ENCODE measurements around the gene RPLP2. TPM values are rescaled to one million over a fixed set of nuclear protein-coding genes. Genes with fewer than 3 reads are reported as not detected.

RPLP2 gene
- total RNA-seq, 1 experiment from 2014 or later: 1,205 TPM

DNA sequence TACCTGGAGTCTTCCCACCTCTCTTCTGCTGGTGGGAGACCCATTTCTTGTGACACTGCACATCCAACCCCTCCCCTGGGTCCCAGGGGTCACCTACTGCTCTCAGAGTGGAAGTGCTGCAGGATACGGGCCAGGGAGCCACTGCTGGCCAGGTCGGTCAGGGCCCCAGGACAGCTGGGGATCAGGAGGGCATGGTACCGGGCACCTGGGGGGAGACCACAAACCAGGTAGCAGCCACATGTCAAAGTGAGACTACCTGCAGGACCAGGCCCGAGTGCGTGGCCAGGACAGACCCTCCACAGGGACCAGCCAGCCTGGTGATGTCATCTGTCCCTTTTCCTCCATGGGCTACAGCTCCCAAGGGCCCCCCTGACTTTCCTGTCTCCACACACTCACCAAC is 36.3 kb upstream of the RPLP2 start:
- no peak for DNase-seq (ENCODE audit: extremely low read depth, low read depth)

DNA sequence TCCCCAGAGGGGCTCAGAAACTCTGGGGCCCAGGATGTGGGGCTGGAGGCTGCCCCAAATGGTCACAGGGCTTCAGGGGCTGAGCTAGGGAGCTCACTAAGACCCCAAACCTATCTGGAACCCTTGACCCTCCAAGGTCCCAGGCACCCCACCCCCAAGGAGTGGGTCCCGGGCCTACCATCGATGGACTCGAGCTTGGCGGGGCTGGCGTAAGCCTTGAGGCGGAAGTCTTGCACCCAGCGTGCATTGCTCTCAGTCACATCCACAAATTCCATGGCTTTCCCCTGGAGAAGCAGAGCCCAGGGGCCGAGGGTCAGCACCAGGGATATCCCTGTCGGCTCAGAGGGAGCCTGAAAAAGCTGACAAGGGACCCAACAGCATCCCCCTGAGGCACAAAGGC is 35.9 kb upstream of the RPLP2 start:
- DNase-seq (ENCODE audit: extremely low read depth, low read depth): no peak

DNA sequence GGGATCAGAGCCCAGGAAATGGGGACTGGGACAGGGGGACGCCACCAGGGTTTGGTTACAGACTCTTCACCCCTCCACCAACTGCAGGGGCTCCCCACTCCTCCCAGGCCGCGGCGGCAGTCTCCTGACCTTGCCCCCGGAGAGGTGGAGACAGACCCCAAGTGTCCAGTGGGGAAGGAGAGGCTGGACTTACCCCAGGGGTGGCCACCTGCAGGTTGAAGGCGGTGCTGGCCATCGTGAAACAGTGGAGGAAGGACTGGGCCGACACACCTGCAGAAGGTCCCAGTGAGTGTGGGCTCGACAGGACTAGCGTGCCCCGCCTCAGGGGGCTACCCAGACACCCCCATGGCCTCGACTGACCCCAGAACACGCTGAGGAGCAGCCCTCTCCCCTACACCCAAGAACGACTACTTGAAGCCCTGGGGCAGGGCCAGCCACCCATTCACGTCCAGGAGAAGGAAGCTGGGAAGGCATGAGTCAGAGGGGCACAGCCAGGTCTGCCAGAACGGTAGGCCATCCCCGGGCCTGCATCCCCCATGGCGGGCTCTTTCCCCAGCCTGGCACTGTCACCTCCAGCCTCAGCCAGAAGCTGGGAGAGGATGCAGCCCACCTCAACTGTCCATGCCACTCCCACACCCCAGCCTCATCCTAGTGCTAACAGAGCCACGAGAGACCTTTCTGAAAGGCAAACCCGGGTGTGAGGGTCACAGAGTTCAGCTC is 34.7 kb upstream of the RPLP2 start:
- DNase-seq (ENCODE audit: extremely low read depth, low read depth): no peak

DNA sequence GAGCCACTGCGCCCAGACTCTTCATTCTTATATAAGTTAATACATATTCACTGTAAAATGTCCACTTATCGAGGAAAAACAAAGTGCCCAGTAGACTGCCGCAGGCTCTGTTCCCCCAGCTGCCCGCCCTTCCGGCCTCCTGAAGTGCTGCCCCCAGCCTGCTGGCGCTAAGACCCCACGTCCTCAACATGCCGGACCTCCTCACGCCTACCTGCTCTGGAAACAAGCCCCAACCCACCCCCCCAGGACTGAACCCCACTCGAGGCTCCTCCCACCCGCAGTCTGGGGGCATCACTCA is 33.6 kb upstream of the RPLP2 start:
- DNase-seq (ENCODE audit: extremely low read depth, low read depth): no peak

DNA sequence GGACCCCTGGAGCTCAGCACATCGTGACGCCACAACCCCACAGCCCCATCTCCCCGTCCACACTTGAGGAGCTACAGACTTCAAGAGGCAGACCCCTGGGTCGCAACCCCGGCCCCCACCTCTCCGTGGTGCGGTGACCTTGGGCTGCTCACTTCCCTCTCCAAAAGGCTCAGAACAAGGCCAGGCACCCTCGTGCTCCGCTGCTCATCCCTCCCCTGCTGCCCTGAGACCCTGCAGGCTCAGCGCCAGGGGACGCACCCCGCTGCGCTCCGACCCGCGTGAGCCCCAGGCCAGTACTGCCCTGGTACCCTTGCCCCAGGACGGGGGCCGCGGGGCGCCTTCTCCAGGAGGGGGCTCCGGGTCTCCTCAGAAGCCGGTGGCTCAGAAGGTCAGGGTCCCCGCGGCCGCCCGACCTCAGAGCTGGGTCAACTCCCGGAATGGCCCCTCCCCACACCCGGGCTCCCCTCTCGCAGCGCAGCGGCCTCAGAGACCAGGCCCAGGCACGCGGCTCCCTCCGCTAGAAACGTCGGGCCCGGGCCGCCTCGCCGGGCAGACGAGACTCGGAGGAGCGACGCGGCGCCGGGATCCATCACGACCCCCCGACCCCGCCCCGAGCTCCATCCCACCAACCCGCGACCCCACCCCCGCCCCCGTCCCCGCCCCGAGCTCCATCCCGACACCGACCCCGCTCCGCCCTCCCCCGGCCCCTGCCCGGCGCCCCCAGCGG is 33.0 kb upstream of the RPLP2 start:
- no peak for DNase-seq (ENCODE audit: extremely low read depth, low read depth)

DNA sequence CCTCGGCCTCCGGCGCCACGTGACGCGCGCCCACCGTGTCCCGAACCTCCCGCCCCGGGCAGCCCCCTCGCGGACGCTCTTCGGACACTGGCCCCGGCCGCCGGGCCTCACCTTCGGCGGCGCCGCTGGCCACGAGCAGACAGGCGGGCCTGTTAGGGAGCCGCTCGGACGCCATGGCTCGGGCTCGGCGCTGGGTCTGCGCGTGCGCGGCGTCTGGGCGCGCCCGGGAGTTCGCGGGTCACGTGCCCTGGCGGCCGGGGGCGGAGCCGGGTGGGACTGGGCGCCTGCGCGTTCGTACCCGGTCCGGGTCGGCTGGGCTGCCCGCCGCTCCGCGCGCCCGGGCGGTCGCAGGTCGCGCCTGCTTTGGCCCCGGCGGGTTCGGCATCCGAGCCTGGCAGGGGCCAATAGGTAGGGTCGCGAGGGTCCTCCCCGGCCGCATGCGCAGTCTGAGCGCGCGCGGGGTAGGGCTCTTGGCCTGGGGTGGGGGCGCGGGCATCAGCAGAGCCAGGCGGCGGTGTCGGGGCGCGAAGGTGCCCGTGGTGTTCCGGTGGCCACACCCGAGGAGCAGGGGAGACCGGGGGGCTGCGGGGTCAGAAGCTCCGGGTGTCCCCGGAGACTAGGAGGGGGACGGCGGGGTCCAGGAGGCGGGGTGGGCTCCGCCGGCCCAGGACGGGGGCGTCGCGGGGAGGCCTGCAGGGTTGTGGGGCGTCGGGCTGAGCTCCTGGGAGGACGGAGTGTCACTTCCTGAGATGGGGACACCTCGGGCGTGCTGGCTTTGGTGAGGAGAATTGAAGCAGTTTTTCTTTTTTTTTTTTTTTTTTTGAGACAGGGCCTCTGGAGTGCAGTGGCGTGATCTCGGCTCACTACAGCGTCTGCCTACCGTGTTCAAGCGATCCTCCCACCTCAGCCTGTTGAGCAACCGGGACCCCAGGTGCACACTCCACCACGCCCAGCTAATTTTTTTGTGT is 32.2 kb upstream of the RPLP2 start, which contains the start of gene GATD1:
Gene GATD1 (minus strand): TSS at position 200 of the 968 bp plus-strand sequence. CDS start 25 bp downstream, at position 175.
- DNase-seq (ENCODE audit: extremely low read depth, low read depth): peak; percentile 69

DNA sequence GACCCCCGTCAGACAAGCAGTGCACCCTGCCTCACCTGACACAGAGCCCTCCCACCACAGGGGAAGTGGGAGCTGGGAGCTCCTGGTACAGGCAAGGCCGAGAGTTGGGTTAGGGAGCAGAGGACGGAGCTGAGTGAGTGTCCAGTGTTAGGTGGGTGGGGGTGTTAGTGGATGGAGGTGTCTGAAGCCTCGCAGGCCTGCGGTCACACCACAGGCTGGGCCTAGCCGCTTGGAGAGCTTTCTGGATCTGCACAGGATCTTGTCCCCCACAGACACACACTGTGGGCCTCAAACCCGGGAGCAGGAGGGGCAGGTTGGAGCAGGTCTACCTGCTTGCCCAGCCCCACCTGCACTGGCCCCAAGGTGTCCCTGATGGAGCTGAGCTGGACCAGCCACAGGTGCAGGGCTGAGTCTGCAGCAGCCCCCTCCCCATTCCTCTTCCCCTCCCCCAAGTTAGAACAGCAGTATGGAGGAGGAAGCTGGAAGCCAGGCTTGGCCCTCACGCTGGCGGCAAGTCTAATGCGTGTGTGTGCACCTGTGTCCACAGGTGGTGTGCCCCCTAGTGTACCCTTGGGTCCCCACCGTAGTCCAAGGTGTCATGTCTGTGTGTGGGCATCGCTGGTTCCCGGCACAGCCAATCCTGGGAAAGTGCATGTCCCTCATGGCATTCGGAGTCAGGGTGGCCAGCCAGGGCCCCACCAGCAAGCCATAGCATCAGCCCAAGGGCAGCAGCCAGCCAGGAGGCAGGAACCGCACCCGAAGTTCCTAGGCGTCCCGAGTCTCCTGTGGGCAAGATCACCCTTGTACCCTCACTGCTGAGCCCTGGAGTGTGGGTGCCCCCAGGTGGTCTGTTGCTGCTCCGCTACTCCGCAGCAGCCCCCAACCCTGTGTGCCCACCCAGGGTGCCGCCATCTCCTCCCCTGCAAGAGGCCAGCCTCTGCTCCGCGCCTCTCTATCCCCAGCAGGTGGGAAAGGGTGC is 30.5 kb upstream of the RPLP2 start:
- DNase-seq (ENCODE audit: extremely low read depth, low read depth): no peak

DNA sequence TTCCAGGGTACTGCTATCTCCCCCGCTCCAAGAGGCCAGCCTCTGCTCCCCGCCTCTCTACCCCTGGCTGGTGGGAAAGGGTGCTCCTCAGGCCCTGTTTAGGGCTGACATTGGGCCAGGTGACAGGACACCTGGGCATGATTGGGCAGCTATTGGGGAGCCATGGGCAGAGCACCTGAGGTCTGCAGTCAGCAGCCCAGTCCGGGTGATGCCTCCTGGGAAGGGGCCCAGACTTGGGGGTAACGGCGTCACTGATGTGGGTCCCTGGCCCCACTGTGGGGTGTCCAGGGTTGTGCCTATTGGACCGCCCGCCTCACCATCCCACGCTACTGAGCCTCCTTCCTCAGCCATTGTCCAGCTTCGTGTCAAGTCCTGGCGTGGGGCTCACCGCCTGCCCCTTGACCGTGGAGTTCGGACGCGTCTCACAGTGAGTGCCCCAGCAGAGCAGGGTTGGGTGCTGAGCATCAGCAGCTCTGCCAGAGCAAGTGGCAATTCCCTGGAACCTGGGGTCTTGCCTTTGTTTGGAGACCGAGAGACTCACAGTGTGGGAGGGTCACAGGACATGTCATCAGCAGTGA is 29.7 kb upstream of the RPLP2 start:
- no peak for DNase-seq (ENCODE audit: extremely low read depth, low read depth)

DNA sequence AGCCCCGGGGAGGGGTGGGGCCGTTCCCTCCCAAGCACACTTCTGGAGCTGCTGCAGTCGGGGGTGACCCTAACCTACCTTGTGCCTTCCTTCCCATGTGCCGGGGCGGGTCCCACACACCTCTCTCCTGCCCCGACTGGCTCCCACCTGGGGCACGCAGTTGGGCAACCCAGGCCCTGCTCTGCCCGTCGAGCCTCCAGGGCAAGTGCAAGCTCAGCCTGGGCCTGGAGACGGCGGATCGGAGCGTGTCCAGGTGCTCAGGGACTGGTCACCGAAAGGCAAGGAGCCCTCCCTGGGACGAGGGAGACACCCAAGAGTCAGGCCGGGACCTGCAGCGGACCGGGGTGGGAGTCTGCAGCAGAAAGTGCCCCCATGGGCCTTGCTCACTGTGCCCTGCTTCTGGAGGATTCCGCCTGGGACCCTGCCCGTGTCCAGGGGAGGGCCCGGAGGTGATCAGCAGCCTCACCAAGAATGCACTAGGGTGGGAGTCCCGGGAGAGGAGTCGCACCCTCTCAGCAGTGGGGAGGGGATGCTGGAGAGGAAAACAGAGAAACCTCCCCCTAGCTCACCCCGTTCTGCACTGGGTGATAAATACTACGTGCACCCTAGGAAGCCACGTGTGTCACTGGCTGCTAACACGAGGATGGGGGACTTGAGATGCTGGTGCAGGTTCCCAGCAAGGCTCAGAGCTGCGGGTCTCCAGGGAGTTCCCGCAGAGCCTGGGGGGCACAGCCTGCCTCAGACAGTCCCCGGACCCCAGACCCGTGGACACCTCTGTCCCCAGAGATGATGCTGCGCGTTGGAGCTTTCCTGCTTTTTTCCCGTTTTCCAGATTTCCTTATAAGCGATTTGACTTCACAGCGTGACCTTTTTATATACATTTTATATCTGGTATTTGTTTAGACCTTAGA is 27.2 kb upstream of the RPLP2 start:
- DNase-seq (ENCODE audit: extremely low read depth, low read depth): no peak

DNA sequence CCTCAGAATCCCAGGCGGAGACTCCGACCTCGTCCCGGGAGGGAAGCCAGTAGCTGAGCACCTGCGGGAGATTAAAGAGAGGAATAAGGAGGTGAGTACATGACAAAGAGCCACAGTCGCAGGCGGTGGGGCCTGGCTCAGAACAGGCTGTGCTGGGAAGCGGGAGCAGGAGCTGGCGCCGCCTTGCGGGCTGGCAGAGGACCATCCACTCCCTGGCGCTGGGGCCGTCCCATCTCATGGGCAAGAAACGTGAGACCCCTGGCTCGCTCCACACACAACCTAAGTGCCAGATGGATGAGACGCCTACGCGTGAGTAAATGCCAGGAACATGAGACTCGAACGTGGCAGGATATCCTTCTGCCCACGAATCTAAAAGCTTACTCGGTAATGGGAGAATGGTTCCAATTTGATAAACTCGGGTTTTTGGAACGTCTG is 26.2 kb upstream of the RPLP2 start:
- no peak for DNase-seq (ENCODE audit: extremely low read depth, low read depth)

DNA sequence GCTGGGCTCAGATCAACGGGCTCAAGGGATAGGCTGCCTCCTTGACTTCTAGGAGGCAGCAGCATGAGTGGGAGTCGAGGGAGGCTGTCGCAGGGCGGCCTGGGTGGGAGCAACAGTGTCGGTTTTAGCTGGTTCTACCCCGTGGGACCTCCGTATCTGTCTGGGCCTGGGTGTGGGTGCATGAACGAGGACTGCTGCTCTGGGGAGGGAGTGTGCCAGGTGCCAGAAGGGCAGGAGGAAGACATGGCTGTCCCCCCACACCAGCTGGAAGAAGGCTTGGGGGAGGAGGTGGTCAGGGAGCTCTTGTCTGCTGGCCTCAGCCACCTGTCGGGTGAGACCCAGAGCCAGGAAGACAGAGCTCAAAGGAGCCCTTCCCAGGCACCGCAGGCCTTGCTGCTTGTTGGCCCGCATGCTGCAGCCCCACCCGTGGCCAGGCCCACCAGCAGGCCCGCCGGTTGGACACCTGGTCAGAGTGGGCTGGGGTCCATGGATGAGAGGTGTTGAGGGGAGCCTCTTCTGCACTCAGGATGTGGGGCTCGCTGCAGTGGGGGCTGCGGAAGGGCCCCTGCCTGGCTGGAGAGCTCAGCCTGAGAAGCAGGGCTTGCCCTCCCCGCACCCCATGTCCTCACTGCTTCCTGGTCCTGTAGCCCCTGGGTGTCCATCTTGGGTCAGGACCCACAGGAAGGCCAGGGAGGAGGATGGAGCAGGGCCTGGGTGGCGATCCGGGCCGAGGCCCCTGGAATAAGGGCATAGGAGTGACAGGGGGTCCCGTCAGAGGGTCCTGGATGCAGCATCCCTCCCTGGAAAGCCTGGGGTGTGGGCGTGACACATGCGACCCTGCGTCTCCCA is 23.3 kb upstream of the RPLP2 start:
- DNase-seq (ENCODE audit: extremely low read depth, low read depth): no peak

DNA sequence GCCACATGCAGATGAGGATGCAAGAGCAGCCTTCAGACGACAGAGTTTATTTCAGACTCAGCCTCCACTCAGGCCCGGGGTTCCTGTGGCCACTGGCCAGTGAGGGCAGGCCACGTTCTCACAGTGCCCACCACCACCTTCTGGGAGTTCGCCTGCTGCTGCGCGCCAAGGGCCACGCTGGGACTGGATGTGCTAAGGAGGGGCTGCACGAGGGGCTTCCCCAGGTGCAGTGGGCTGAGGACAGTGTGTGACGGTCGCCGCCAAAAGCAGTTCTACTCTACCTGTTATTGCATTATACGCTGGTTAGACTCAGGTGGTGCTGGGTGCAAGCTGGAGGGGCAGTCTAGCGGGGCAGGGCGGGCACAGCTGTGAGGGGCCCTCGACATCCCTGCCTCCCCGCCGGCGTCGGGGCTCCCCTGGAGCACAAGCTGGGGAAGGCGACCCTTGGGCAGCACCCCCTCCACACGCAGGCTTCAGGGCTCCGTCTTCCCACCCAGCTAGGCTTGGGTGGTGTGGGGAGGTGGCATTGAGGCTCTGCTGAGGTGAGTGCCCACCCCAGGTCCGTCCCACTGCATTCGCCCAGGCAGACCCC is 22.6 kb upstream of the RPLP2 start:
- DNase-seq (ENCODE audit: extremely low read depth, low read depth): no peak

DNA sequence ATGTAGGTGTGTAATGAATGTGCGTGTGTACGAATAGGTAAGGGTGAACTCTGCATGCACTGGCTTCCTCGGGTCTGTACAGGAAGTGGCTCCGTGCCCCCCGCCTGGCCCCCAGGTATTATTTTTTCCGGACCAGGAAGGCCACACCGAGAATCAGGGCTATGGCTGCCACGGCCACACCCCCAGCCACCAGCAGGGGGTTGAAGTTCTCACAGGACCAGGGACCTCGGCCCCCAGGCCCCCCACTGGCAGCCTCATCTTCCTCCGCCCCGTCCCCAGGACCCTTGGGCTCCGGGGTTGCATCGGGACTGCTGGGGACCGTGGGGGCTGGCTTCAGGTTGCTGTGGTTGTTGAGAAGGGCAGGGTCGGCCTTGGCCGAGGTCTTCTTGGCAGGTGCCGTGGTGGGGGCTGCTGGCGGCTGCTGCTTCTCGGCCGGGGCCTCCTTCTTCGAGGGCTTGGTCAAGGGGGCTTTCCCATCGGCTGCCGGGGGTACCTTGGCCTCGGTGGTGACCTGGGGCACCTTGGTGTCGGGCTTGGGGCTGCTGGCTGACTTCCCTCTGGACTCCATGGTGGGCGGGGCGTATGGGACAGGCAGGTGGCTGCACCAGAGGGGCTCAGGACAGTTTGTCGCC is 21.6 kb upstream of the RPLP2 start:
- no peak for DNase-seq (ENCODE audit: extremely low read depth, low read depth)

DNA sequence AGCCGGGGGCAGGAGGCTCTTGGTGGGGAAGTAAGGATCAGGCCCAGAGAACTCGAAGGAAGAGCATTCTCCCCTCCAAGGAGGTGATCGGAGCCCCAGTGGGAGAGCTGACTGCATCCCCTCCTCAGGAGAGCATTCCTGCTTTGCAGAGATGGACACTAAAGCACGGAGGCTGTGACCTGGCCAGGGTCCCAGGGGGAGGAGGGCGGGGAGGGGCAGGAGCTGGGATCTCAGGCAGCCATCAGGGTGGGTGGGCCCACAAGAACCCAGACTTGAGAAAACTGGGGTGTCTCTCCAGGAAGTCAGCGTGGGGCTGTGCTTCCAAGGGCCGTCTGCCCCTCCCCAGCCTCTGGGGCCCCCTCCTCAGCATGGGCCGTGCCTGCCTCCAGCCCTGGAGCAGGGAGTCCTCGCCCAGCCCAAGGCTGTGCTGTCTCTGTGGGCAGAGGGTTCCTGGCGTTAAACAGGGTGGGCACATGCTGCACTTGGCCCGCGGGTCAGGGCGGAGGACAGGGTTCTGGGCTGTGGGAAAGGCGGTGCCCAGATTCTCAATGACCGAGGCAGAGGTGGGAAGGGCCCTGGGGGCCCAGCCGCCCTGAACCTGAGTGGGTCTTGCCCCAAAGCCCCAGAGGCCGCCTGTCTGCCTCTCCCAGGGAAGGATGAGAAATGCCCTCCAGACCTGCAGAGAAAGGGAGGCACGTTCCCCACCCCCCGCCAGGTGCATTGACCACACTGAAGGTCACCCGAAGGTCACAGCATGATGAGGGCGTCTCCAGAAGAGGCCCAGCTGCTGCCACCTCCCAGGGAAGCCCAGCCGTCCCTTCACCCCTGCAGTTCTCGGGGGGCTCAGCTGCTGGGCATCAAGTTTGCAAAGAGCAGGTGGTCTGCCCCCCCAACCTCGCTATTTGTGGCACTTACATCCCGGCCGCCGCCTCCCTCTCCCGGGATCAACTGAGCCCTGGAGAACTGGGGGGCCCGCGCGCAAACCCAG is 20.5 kb upstream of the RPLP2 start:
- no peak for DNase-seq (ENCODE audit: extremely low read depth, low read depth)

DNA sequence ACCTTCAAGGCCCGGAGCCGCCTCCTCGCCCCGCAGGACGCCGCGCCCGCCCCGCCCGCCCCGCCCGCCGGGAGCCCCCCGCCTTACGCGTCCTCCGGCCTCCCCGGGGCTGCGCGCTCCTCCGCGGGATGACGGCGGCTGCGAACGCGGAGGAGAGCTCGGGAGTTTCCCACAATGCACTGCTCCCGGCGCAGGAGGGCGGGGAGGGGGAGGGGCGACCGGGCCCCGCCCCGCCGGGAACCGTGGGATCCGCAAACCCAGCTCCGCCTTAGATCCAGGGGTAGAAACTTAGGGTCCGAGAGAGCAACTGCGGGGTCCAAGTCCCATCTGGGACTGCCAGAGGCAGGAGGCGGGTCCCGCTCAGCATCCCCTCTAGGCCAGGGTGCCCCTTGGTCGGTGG is 19.8 kb upstream of the RPLP2 start, which contains the start of gene CEND1:
Gene CEND1 (minus strand): TSS at position 148 of the 400 bp plus-strand sequence. CDS start 1,514 bp downstream, outside the sequence.
- DNase-seq (ENCODE audit: extremely low read depth, low read depth): no peak

All from NCI-H460 (cell line).